SK-N-SH (cell line): ENCODE measurements around the gene ENOX1. TPM values are rescaled to one million over a fixed set of nuclear protein-coding genes. Genes with fewer than 3 reads are reported as not detected.

Source experiments
- CTCF ChIA-PET: fragments of 300-600, 350-600 bp; formaldehyde crosslinking; extraction: SDS; loops from one replicate; lab custom pipeline; 2021; lab: Yijun Ruan, JAX
- POLR2A ChIA-PET: fragments of 350-600 bp; sonication (Branson Sonifier 250); formaldehyde crosslinking; extraction: SDS; loops from one replicate; lab custom pipeline; 2020; ENCODE audit warnings: antibody characterized with exemption, inconsistent platforms; lab: Yijun Ruan, JAX
- DNase-seq: peaks from one replicate; pipeline ENCODE4 v3.0.0; 2012
- H2AFZ ChIP-seq: fragments of 200-600 bp; sonication (generic); 2 replicates; pipeline ENCODE4 v1.8.1; 2016; ENCODE audit warnings: antibody characterized with exemption, mild to moderate bottlenecking, low read depth
- H3F3A ChIP-seq: fragments of 200-600 bp; sonication (generic); replicated peaks from 2 replicates; pipeline ENCODE3; 2016; ENCODE audit warnings: antibody characterized with exemption, mild to moderate bottlenecking; ENCODE audit not compliant: insufficient read depth
- H3K27ac ChIP-seq, 2 experiments: fragments of 200-500 bp in 1 of 2; fragments of 200-600 bp in 1 of 2; sonication (Bioruptor generic) in 1 of 2; sonication (generic), shearing (Covaris generic) in 1 of 2; 2 replicates each; pipeline versions ENCODE4 v1.5.1 to v1.6.1; 2014 to 2016; ENCODE audit warnings: low read depth in 2 of 2, inconsistent platforms in 1 of 2, low read length in 1 of 2, mild to moderate bottlenecking in 1 of 2, mixed read lengths in 1 of 2
- H3K27me3 ChIP-seq: fragments of 200-600 bp; sonication (generic), shearing (Covaris generic); 2 replicates; pipeline ENCODE4 v1.6.1; 2016; ENCODE audit warnings: mixed run types; ENCODE audit not compliant: insufficient read depth
- H3K36me3 ChIP-seq, 2 experiments: fragments of 200-500 bp in 1 of 2; fragments of 200-600 bp in 1 of 2; sonication (Bioruptor generic) in 1 of 2; sonication (generic) in 1 of 2; replicated peaks in 1 of 2; 2 replicates each; pipeline versions ENCODE3 to v1.5.1; 2014 to 2016; ENCODE audit warnings: low read length in 1 of 2, mild to moderate bottlenecking in 1 of 2; ENCODE audit not compliant: insufficient read depth in 2 of 2, control insufficient read depth in 1 of 2
- H3K4me1 ChIP-seq, 2 experiments: fragments of 200-500 bp in 1 of 2; fragments of 200-600 bp in 1 of 2; sonication (Bioruptor generic) in 1 of 2; sonication (generic), shearing (Covaris generic) in 1 of 2; 2 replicates each; pipeline versions ENCODE4 v1.5.1 to v1.6.1; 2014 to 2016; ENCODE audit warnings: low read depth in 1 of 2, low read length in 1 of 2, mixed run types in 1 of 2; ENCODE audit not compliant: insufficient read depth in 2 of 2, control insufficient read depth in 1 of 2
- H3K4me2 ChIP-seq: fragments of 200-600 bp; sonication (generic), shearing (Covaris generic); 2 replicates; pipeline ENCODE4 v1.6.1; 2017; ENCODE audit warnings: mixed run types
- H3K4me3 ChIP-seq, 2 experiments: fragments of 200-500 bp in 1 of 2; fragments of 200-600 bp in 1 of 2; sonication (Bioruptor generic) in 1 of 2; sonication (generic), shearing (Covaris generic) in 1 of 2; 2 replicates each; pipeline versions ENCODE4 v1.5.1 to v1.8.1; 2014 to 2016; ENCODE audit warnings: low read depth in 2 of 2, inconsistent platforms in 1 of 2, low read length in 1 of 2, mild to moderate bottlenecking in 1 of 2, mixed read lengths in 1 of 2, moderate library complexity in 1 of 2
- H3K79me2 ChIP-seq: fragments of 200-600 bp; sonication (generic); 2 replicates; pipeline ENCODE4 v1.8.1; 2017; ENCODE audit warnings: mild to moderate bottlenecking; ENCODE audit not compliant: insufficient read depth
- H3K9ac ChIP-seq: fragments of 200-600 bp; sonication (generic); 2 replicates; pipeline ENCODE4 v1.6.1; 2017; ENCODE audit warnings: mixed run types
- H3K9me2 ChIP-seq: fragments of 200-600 bp; sonication (generic); 2 replicates; pipeline ENCODE4 v1.6.1; 2017; ENCODE audit warnings: mixed run types
- H3K9me3 ChIP-seq: fragments of 200-600 bp; sonication (generic); 2 replicates; pipeline ENCODE4 v1.6.1; 2017; ENCODE audit warnings: mixed run types, mild to moderate bottlenecking, moderate library complexity
- H4K20me1 ChIP-seq: fragments of 200-600 bp; sonication (generic); 2 replicates; pipeline ENCODE4 v1.6.1; 2017; ENCODE audit warnings: mild to moderate bottlenecking, mixed run types; ENCODE audit not compliant: insufficient read depth
- CHD2 ChIP-seq: fragments of 150-350 bp; IDR thresholded peaks from 2 replicates; pipeline ENCODE4 v1.6.1; 2018; ENCODE audit warnings: low read length; ENCODE audit not compliant: partially characterized antibody
- ELF1 ChIP-seq: IDR thresholded peaks from 2 replicates; pipeline ENCODE4 v1.4.0; 2012
- EP300 ChIP-seq, 2 experiments: IDR thresholded peaks; 2 replicates each; pipeline versions ENCODE4 v1.4.0 to v1.6.1; 2012; ENCODE audit warnings: borderline replicate concordance in 1 of 2, low read depth in 1 of 2, low read length in 1 of 2
- EZH2phosphoT487 ChIP-seq: fragments of 200-600 bp; sonication (generic); IDR thresholded peaks from 2 replicates; pipeline ENCODE4 v1.6.1; 2017; ENCODE audit warnings: low read depth, mixed run types, mild to moderate bottlenecking, antibody characterized with exemption, moderate library complexity, borderline replicate concordance
- FOXJ3 ChIP-seq: sonication (generic); formaldehyde crosslinking; IDR thresholded peaks from 2 replicates; pipeline ENCODE4 v1.5.1; 2020; ENCODE audit warnings: mild to moderate bottlenecking, missing genetic modification reagents
- FOXM1 ChIP-seq: IDR thresholded peaks from 2 replicates; pipeline ENCODE4 v1.4.0; 2012; ENCODE audit warnings: low read depth, mild to moderate bottlenecking
- JUND ChIP-seq: IDR thresholded peaks from 2 replicates; pipeline ENCODE4 v1.4.0; 2012
- NFIC ChIP-seq: IDR thresholded peaks from 2 replicates; pipeline ENCODE4 v1.4.0; 2012; ENCODE audit warnings: borderline replicate concordance
- NRF1 ChIP-seq: IDR thresholded peaks from 2 replicates; pipeline ENCODE4 v1.6.1; 2012; ENCODE audit warnings: low read depth, mild to moderate bottlenecking, low read length
- RAD21 ChIP-seq: IDR thresholded peaks from 2 replicates; pipeline ENCODE4 v1.6.1; 2012; ENCODE audit warnings: mild to moderate bottlenecking, low read length
- RCOR1 ChIP-seq: fragments of 150-350 bp; IDR thresholded peaks from 2 replicates; pipeline ENCODE4 v1.6.1; 2017; ENCODE audit warnings: antibody characterized with exemption, low read length
- RXRA ChIP-seq: IDR thresholded peaks from 2 replicates; pipeline ENCODE4 v1.4.0; 2012; ENCODE audit warnings: low read depth, mild to moderate bottlenecking, borderline replicate concordance
- SMC3 ChIP-seq: IDR thresholded peaks from 2 replicates; pipeline ENCODE4 v1.6.1; 2012; ENCODE audit warnings: low read depth, low read length, improper control_type of control experiment
- TAF1 ChIP-seq: IDR thresholded peaks from 2 replicates; pipeline ENCODE4 v1.6.1; 2012; ENCODE audit warnings: low read depth, mild to moderate bottlenecking, low read length, moderate library complexity, borderline replicate concordance
- TCF12 ChIP-seq: IDR thresholded peaks from 2 replicates; pipeline ENCODE4 v1.4.0; 2012
- TEAD4 ChIP-seq: IDR thresholded peaks from 2 replicates; pipeline ENCODE4 v1.4.0; 2012; ENCODE audit warnings: mild to moderate bottlenecking, borderline replicate concordance; ENCODE audit not compliant: insufficient read depth
- WGBS: methylation state at CpG from one replicate; pipeline ENCODE4 v1.1.6; 2017; ENCODE audit warnings: low lambda C conversion rate; 5-methylcytosine and 5-hydroxymethylcytosine counted together
- polyA plus RNA-seq, 3 experiments: library from polyadenylated mRNA; depleted of rRNA; stranded (reverse); fragments of >200 nt; gene quantifications; 2 replicates each; pipeline ENCODE4 v1.2.3, GENCODE V29; 2012
- TF ChIP-seq, protein P1 (sequence below): fragments of 200-600 bp; sonication (generic); IDR thresholded peaks from 2 replicates; pipeline ENCODE4 v1.6.1; 2017; ENCODE audit warnings: antibody characterized with exemption, mild to moderate bottlenecking, moderate library complexity
- TF ChIP-seq, protein P2 (sequence below): IDR thresholded peaks from 2 replicates; pipeline ENCODE4 v1.4.0; 2012; ENCODE audit warnings: low read depth, borderline replicate concordance
- TF ChIP-seq, protein P3 (sequence below): IDR thresholded peaks from 2 replicates; pipeline ENCODE4 v1.4.0; 2012; ENCODE audit warnings: low read depth, borderline replicate concordance
- TF ChIP-seq, protein P4 (sequence below): IDR thresholded peaks from 2 replicates; pipeline ENCODE4; 2012
- TF ChIP-seq, protein P5 (sequence below): fragments of 150-350 bp; IDR thresholded peaks from 2 replicates; pipeline ENCODE4 v1.6.1; 2017; ENCODE audit warnings: antibody characterized with exemption, low read length, low read depth, borderline replicate concordance
- TF ChIP-seq, protein P6 (sequence below): fragments of 150-350 bp; IDR thresholded peaks from 2 replicates; pipeline ENCODE4 v1.6.1; 2016; ENCODE audit warnings: mild to moderate bottlenecking, low read depth, low read length

ENOX1 gene
- polyA plus RNA-seq, 1 of the 3 experiments (the other 2 are of a cell fraction) = 5.8 TPM

DNA sequence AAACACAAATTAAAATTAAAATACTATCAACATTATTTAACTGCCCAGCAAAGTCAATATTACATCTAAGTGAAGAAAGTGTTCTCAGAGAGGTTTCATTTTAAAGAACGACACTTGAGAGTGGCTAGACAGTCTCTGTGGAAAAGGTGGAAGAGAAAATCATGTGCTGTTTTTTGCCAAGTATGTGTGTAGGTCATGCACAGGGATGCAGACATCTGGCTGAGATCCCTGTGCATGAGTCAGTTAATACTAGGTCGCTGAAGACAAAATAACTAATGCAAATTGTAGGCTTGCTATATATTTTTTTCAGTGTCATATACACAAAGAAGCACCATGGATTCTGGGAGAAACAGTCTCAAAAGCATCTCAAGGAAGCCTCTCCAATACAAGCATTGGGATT lies 44.3 kb upstream of the ENOX1 start:
- ChIA-PET POLR2A (no interaction called here), CTCF (no interaction called here)
- TF ChIP-seq TCF12 = 0 out of 2 replicates have a peak, but pooled peaks have one; percentile 8
- TF ChIP-seq, protein P1, sequence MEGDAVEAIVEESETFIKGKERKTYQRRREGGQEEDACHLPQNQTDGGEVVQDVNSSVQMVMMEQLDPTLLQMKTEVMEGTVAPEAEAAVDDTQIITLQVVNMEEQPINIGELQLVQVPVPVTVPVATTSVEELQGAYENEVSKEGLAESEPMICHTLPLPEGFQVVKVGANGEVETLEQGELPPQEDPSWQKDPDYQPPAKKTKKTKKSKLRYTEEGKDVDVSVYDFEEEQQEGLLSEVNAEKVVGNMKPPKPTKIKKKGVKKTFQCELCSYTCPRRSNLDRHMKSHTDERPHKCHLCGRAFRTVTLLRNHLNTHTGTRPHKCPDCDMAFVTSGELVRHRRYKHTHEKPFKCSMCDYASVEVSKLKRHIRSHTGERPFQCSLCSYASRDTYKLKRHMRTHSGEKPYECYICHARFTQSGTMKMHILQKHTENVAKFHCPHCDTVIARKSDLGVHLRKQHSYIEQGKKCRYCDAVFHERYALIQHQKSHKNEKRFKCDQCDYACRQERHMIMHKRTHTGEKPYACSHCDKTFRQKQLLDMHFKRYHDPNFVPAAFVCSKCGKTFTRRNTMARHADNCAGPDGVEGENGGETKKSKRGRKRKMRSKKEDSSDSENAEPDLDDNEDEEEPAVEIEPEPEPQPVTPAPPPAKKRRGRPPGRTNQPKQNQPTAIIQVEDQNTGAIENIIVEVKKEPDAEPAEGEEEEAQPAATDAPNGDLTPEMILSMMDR = no peak
- H3K79me2 ChIP-seq = no peaks in the 10 kb centered on the region
- no peak overlapping the region for H2AFZ ChIP-seq
- H3K4me3 ChIP-seq = no peak overlapping the region
- no peaks in the 10 kb centered on the region for H4K20me1 ChIP-seq
- 59% methylated on average over 2 of the region's 2 CpGs for WGBS
- 0 out of 2 replicates have a peak, but pooled peaks cover 3% of the 10 kb centered on the region for H3K9me2 ChIP-seq
- H3F3A ChIP-seq = peaks cover 9% of the 10 kb centered on the region
- H3K4me1 ChIP-seq = no peaks in the 10 kb centered on the region
- H3K36me3 ChIP-seq = no peaks in the 10 kb centered on the region
- no peak overlapping the region for H3K27ac ChIP-seq
- no peaks in the 10 kb centered on the region for H3K27me3 ChIP-seq
- no peak overlapping the region for H3K9ac ChIP-seq
- DNase-seq = no peak
- H3K4me2 ChIP-seq = no peak overlapping the region
- no peaks in the 10 kb centered on the region for H3K9me3 ChIP-seq

DNA sequence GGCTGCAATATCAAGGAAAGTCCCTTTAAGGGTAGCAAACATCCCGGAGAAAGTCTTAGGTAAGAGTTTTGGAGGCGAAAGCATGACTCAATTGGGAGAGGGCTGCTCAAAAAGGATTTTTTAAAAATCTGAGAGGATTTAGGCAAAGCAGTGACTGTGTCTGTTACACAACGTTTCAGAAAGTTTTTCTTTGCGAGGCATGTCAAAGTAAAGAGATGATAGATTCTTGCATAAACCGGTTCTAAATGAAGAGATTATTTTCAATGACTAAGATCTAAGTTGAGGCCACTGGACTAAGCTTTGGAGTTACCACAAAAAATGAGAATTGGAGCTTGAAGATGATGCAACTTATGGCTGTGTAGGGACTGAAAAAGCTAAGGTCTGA lies 43.7 kb upstream of the ENOX1 start:
- Histone ChIP-seq H3K27me3 (no peaks in the 10 kb centered on the region), H3K4me2 (no peak overlapping the region)
- CTCF ChIA-PET = no interaction called here
- DNase-seq = no peak
- TF ChIP-seq RXRA = no peak
- no peak for TF ChIP-seq RCOR1
- TF ChIP-seq RAD21 = no peak
- TF ChIP-seq, protein P2, sequence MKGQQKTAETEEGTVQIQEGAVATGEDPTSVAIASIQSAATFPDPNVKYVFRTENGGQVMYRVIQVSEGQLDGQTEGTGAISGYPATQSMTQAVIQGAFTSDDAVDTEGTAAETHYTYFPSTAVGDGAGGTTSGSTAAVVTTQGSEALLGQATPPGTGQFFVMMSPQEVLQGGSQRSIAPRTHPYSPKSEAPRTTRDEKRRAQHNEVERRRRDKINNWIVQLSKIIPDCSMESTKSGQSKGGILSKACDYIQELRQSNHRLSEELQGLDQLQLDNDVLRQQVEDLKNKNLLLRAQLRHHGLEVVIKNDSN = no peak
- TF ChIP-seq TEAD4 = no peak
- no peak for TF ChIP-seq ELF1
- TF ChIP-seq NRF1 = no peak
- TF ChIP-seq, protein P3, sequence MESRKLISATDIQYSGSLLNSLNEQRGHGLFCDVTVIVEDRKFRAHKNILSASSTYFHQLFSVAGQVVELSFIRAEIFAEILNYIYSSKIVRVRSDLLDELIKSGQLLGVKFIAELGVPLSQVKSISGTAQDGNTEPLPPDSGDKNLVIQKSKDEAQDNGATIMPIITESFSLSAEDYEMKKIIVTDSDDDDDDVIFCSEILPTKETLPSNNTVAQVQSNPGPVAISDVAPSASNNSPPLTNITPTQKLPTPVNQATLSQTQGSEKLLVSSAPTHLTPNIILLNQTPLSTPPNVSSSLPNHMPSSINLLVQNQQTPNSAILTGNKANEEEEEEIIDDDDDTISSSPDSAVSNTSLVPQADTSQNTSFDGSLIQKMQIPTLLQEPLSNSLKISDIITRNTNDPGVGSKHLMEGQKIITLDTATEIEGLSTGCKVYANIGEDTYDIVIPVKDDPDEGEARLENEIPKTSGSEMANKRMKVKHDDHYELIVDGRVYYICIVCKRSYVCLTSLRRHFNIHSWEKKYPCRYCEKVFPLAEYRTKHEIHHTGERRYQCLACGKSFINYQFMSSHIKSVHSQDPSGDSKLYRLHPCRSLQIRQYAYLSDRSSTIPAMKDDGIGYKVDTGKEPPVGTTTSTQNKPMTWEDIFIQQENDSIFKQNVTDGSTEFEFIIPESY = no peak
- TF ChIP-seq, protein P4, sequence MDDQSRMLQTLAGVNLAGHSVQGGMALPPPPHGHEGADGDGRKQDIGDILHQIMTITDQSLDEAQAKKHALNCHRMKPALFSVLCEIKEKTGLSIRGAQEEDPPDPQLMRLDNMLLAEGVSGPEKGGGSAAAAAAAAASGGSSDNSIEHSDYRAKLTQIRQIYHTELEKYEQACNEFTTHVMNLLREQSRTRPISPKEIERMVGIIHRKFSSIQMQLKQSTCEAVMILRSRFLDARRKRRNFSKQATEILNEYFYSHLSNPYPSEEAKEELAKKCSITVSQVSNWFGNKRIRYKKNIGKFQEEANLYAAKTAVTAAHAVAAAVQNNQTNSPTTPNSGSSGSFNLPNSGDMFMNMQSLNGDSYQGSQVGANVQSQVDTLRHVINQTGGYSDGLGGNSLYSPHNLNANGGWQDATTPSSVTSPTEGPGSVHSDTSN = no peak
- TF ChIP-seq, protein P5, sequence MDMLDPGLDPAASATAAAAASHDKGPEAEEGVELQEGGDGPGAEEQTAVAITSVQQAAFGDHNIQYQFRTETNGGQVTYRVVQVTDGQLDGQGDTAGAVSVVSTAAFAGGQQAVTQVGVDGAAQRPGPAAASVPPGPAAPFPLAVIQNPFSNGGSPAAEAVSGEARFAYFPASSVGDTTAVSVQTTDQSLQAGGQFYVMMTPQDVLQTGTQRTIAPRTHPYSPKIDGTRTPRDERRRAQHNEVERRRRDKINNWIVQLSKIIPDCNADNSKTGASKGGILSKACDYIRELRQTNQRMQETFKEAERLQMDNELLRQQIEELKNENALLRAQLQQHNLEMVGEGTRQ = no peak
- no peak for TF ChIP-seq FOXM1
- no peak for TF ChIP-seq EZH2phosphoT487
- no peak for TF ChIP-seq JUND
- no peak for TF ChIP-seq NFIC
- no peak for TF ChIP-seq SMC3
- TF ChIP-seq FOXJ3 = no peak
- no peak for TF ChIP-seq CHD2
- TF ChIP-seq EP300 (IDR thresholded peaks at IDR 0.05; ENCODE audit: borderline replicate concordance in 1 of 2, low read depth in 1 of 2, low read length in 1 of 2) = no peak
- TF ChIP-seq, protein P6, sequence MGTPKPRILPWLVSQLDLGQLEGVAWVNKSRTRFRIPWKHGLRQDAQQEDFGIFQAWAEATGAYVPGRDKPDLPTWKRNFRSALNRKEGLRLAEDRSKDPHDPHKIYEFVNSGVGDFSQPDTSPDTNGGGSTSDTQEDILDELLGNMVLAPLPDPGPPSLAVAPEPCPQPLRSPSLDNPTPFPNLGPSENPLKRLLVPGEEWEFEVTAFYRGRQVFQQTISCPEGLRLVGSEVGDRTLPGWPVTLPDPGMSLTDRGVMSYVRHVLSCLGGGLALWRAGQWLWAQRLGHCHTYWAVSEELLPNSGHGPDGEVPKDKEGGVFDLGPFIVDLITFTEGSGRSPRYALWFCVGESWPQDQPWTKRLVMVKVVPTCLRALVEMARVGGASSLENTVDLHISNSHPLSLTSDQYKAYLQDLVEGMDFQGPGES = no peak
- no peak for TF ChIP-seq TAF1
- TF ChIP-seq, all 33 proteins: peak for 0
- POLR2A ChIA-PET = no interaction called here
- H3K27ac ChIP-seq = no peak overlapping the region; a peak in 1 of 4 replicates
- no peak overlapping the region for H3K9ac ChIP-seq
- no peaks in the 10 kb centered on the region for H3K36me3 ChIP-seq
- H3F3A ChIP-seq = peaks cover 9% of the 10 kb centered on the region
- H3K9me2 ChIP-seq = 0 out of 2 replicates have a peak, but pooled peaks cover 3% of the 10 kb centered on the region
- H4K20me1 ChIP-seq = no peaks in the 10 kb centered on the region
- no peak overlapping the region for H2AFZ ChIP-seq
- no peak overlapping the region for H3K4me3 ChIP-seq
- H3K79me2 ChIP-seq = no peaks in the 10 kb centered on the region
- WGBS = 65% methylated on average over 5 of the region's 5 CpGs
- no peaks in the 10 kb centered on the region for H3K9me3 ChIP-seq
- no peaks in the 10 kb centered on the region for H3K4me1 ChIP-seq
